ENCODE measurements around the gene CFAP74. TPM values are rescaled to one million over a fixed set of nuclear protein-coding genes. Genes with fewer than 3 reads are reported as not detected.
A peak's percentile ranks its signal among the peaks of the same experiment; 100 is the strongest.

The CFAP74 gene
- total and polyA plus RNA-seq, 2 of the 13 experiments (the other 11 are each of a cell fraction or from before 2014, with no cell fraction given) = 0.27 to 0.62 TPM

DNA sequence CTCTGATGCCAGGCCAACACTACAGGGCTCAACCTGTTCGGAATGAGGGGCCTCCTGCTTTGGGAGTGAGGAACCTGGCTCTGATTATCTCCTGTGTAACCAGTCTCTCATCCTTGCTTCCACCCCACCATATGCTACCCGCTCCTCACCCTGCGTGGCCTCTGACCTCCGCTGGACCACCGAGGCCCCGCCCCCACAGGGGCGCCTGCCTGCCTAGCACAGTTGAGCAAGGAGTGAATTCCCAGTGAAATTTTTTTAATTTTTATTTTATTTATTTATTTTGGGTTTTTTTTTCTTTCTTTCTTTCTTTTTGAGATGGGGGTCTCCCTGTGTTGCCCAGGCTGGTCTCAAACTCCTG, 110.8 kb downstream of the CFAP74 start:
- WGBS (ENCODE audit: low lambda C conversion rate) = 69% methylated on average over 7 of the region's 7 CpGs
- no peak overlapping the region for H3K27ac ChIP-seq (ENCODE audit: extremely low read length, insufficient read depth, low read length)
- in situ Hi-C loops (cut with HindIII; ENCODE audit: extremely low pct_ligation_motif_present, low pct_unique_long_range_greater_than_20kb) (no loop called here), intact Hi-C loops (cut with micrococcal nuclease; ENCODE audit: unreplicated experiment) (no loop called here)
- POLR2A ChIA-PET = interaction anchor here (1.6 to 1.9 kb wide), 2 partner anchors 8 to 11 kb away, joined by 5 to 6 read pairs; no protein-coding TSS in a partner anchor
- ATAC-seq (no peak), DNase-seq (ENCODE audit: low spot score) (no peak), FAIRE-seq (no peak)
- no peak overlapping the region for H3K9ac ChIP-seq (ENCODE audit: insufficient read depth, low read depth, low read length)
- no TSS peak for BruUV-seq (replicated peaks)
- no peaks in the 10 kb centered on the region for H3K9me3 ChIP-seq (ENCODE audit: low read length)
- H3K79me2 ChIP-seq (ENCODE audit: insufficient read depth, low read length) = peaks cover 34% of the 10 kb centered on the region
- CTCF ChIA-PET (ENCODE audit: low intra/inter-chr PET ratio, low total read pairs) = no interaction called here
- H3K27me3 ChIP-seq (ENCODE audit: control insufficient read depth in 1 of 2, insufficient read depth in 2 of 2, low read length in 2 of 2) = no peaks in the 10 kb centered on the region; a peak in 1 of 5 replicates
- TF ChIP-seq, protein P1, sequence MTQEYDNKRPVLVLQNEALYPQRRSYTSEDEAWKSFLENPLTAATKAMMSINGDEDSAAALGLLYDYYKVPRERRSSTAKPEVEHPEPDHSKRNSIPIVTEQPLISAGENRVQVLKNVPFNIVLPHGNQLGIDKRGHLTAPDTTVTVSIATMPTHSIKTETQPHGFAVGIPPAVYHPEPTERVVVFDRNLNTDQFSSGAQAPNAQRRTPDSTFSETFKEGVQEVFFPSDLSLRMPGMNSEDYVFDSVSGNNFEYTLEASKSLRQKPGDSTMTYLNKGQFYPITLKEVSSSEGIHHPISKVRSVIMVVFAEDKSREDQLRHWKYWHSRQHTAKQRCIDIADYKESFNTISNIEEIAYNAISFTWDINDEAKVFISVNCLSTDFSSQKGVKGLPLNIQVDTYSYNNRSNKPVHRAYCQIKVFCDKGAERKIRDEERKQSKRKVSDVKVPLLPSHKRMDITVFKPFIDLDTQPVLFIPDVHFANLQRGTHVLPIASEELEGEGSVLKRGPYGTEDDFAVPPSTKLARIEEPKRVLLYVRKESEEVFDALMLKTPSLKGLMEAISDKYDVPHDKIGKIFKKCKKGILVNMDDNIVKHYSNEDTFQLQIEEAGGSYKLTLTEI (CRISPR knock-in tag; conservative IDR thresholded peaks at IDR 0.05) = no peak
- TF ChIP-seq TBX2 (CRISPR knock-in tag; IDR thresholded peaks at IDR 0.05; ENCODE audit: borderline replicate concordance) (0 out of 2 replicates have a peak, but pooled peaks have one; percentile 2), KDM5B (CRISPR knock-in tag; IDR thresholded peaks at IDR 0.05; ENCODE audit: borderline replicate concordance) (no peak)
- no peaks in the 10 kb centered on the region for H3K36me3 ChIP-seq (replicated peaks in 1 of 2; ENCODE audit: control insufficient read depth in 1 of 2, insufficient read depth in 2 of 2, low read length in 2 of 2)
- H3K4me2 ChIP-seq (ENCODE audit: low read depth, low read length) = peak overlapping the region; percentile 96
- peaks cover 78% of the 10 kb centered on the region for H3K4me1 ChIP-seq (ENCODE audit: insufficient read depth, low read length)
- peak overlapping the region in 1 of 3 experiments; percentile 90; a peak in 1 of 6 replicates for H3K4me3 ChIP-seq (replicated peaks in 1 of 3; ENCODE audit: insufficient read depth in 1 of 3, low read depth in 2 of 3, low read length in 3 of 3)
- no peak overlapping the region for H2AFZ ChIP-seq (ENCODE audit: low read length)
- H4K20me1 ChIP-seq (ENCODE audit: insufficient read depth, low read length) = peaks cover 21% of the 10 kb centered on the region

DNA sequence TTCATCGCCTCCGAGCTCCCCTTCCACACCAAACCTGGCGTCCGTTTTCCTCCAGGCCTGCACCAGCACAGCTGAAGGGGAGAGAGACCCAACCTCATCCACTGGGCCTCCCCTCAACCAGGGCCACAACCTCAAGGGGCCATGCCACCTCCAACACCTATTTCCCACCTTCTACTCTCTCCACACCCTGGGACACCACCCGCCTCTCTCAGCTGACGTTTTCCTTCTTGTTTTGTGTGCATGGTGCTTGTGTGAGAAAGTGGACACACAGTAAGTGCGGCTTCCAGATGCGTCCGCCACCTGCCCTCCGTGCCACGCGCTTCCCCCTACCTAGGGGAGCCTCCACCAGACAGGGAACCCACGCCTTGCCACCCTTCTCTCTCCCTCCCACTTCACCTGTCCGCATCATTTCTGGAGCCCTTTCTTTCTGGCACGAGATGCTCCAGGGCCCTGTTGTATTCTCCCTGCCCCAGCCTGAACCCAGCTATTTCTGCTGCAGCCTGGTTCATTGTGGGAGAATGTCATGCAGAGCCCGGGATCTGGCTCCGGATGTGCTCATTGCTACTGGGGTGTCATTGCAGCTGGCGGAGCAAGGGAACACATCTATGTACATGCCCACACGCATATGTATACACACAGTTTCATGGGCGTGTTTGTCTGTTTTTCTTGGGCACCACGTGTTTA, 111.4 kb downstream of the CFAP74 start:
- no peak for ATAC-seq
- no peak for DNase-seq (ENCODE audit: low spot score)
- Histone ChIP-seq H3K9ac (ENCODE audit: insufficient read depth, low read depth, low read length) (peak overlapping the region; percentile 76), H3K79me2 (ENCODE audit: insufficient read depth, low read length) (peaks cover 39% of the 10 kb centered on the region), H3K4me2 (ENCODE audit: low read depth, low read length) (peak overlapping the region; percentile 96), H3K27ac (ENCODE audit: extremely low read length, insufficient read depth, low read length) (peak overlapping the region; percentile 81), H3K27me3 (ENCODE audit: control insufficient read depth in 1 of 2, insufficient read depth in 2 of 2, low read length in 2 of 2) (no peaks in the 10 kb centered on the region; a peak in 1 of 5 replicates), H3K9me3 (ENCODE audit: low read length) (no peaks in the 10 kb centered on the region), H4K20me1 (ENCODE audit: insufficient read depth, low read length) (peaks cover 26% of the 10 kb centered on the region), H3K4me3 (replicated peaks in 1 of 3; ENCODE audit: insufficient read depth in 1 of 3, low read depth in 2 of 3, low read length in 3 of 3) (peak overlapping the region; percentile 67 to 99 (median 90)), H2AFZ (ENCODE audit: low read length) (no peak overlapping the region), H3K36me3 (replicated peaks in 1 of 2; ENCODE audit: control insufficient read depth in 1 of 2, insufficient read depth in 2 of 2, low read length in 2 of 2) (no peaks in the 10 kb centered on the region), H3K4me1 (ENCODE audit: insufficient read depth, low read length) (peaks cover 78% of the 10 kb centered on the region)
- no peak for FAIRE-seq
- TSS peak; percentile 69 for BruUV-seq (replicated peaks)
- WGBS (ENCODE audit: low lambda C conversion rate) = 47% methylated on average over 16 of the region's 21 CpGs
- in situ Hi-C loops (cut with HindIII; ENCODE audit: extremely low pct_ligation_motif_present, low pct_unique_long_range_greater_than_20kb) = no loop called here
- ChIA-PET POLR2A (interaction anchor here (1.0 to 1.9 kb wide), 4 partner anchors 9 to 27 kb away, joined by 3 to 6 read pairs (median 4); partner anchors contain the start of gene TMEM52), CTCF (ENCODE audit: low intra/inter-chr PET ratio, low total read pairs) (no interaction called here)
- intact Hi-C loops (cut with micrococcal nuclease; ENCODE audit: unreplicated experiment) = no loop called here
- TF ChIP-seq HDAC2 (CRISPR knock-in tag; IDR thresholded peaks at IDR 0.05) = no peak
- TF ChIP-seq IKZF5 (CRISPR knock-in tag; IDR thresholded peaks at IDR 0.05) = 0 out of 2 replicates have a peak, but pooled peaks have one; percentile 4
- no peak for TF ChIP-seq EP300 (IDR thresholded peaks at IDR 0.05; ENCODE audit: low read depth in 2 of 2, low read length in 2 of 2)
- TF ChIP-seq EP300 (CRISPR knock-in tag; IDR thresholded peaks at IDR 0.05; ENCODE audit: borderline replicate concordance) = 0 out of 2 replicates have a peak, but pooled peaks have one; percentile 10
- TF ChIP-seq ZC3H13 (CRISPR knock-in tag; IDR thresholded peaks at IDR 0.05) = peak; percentile 80
- TF ChIP-seq ZBTB38 (CRISPR knock-in tag; IDR thresholded peaks at IDR 0.05) = peak; percentile 86

All from HepG2 (cell line).